Suprapubic skin (tissue), 3 donors: ENCODE data around the gene SAMD4A.

Source experiments
- EP300 ChIP-seq: sonication (generic); formaldehyde crosslinking; IDR thresholded peaks from one replicate; pipeline ENCODE4 v1.6.1; 2017; ENCODE audit warnings: antibody characterized with exemption
- POLR2A ChIP-seq, 2 donors: fragments of 450-650 bp; IDR thresholded peaks; one replicate each; pipeline ENCODE4 v1.6.1; 2017; ENCODE audit warnings: antibody characterized with exemption in 2 of 2, mild to moderate bottlenecking in 2 of 2, moderate library complexity in 2 of 2
- TF ChIP-seq, protein P1 (sequence below), 2 donors: fragments of 200-600 bp in 1 of 2; fragments of 450-650 bp in 1 of 2; sonication (generic) in 1 of 2; IDR thresholded peaks; one replicate each; pipeline ENCODE4 v1.5.1; 2016 to 2019; ENCODE audit warnings: antibody characterized with exemption in 2 of 2, mild to moderate bottlenecking in 1 of 2, moderate library complexity in 1 of 2

DNA sequence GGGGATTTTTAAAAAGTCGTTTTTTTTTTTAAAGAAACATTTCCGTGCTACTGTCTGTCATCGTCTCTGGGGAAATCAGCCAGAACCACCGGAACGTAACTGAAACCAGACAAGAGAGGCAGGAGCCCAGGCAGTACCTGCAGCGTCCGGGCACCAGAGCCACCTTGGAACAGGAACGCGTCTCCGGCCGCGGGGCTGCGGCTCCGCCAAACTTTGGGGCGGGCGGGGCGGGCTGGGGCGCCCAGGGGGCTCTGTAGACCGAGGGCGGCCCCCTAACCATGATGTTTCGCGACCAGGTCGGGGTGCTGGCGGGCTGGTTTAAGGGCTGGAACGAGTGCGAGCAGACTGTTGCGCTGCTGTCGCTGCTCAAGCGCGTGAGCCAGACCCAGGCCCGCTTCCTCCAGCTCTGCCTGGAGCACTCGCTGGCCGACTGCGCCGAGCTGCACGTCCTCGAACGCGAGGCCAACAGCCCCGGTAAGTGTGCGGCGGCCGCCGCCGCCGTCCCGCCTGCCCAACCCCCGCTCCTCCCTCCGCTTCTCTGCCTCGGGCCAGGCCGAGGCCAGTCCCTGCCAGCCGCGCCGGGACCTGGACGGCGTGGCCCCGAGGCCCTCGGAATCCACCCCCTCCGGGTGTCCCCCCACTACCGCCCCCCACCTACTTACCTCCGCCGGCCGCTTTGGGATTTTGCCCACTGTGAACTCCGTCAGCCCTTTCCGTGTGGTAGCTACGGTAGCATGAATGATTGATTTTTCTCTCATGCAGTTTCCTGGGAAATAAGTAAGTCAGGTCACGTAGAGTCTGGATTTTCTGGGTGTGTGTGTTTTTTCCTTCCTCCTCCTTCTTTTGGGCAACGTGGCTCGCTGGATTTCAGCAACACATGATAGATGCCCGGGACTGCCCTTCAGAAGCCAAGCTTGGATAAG is 972 bp downstream of the SAMD4A start:
- TF ChIP-seq EP300, result no peak
- no peak for TF ChIP-seq POLR2A (IDR thresholded peaks at IDR 0.05)
- TF ChIP-seq, protein P1, sequence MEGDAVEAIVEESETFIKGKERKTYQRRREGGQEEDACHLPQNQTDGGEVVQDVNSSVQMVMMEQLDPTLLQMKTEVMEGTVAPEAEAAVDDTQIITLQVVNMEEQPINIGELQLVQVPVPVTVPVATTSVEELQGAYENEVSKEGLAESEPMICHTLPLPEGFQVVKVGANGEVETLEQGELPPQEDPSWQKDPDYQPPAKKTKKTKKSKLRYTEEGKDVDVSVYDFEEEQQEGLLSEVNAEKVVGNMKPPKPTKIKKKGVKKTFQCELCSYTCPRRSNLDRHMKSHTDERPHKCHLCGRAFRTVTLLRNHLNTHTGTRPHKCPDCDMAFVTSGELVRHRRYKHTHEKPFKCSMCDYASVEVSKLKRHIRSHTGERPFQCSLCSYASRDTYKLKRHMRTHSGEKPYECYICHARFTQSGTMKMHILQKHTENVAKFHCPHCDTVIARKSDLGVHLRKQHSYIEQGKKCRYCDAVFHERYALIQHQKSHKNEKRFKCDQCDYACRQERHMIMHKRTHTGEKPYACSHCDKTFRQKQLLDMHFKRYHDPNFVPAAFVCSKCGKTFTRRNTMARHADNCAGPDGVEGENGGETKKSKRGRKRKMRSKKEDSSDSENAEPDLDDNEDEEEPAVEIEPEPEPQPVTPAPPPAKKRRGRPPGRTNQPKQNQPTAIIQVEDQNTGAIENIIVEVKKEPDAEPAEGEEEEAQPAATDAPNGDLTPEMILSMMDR (IDR thresholded peaks at IDR 0.05), result no peak
